ENCODE measurements around the gene TOR3A.

Gene TOR3A

GRCh38 chr1:179077396-179077795 lies 4.5 kb upstream of the TOR3A start:
- no peak for DNase-seq

GRCh38 chr1:179079113-179079761 lies 2.6 kb upstream of the TOR3A start:
- peak; percentile 67 for DNase-seq

- peak; percentile 54 for DNase-seq
Observed at GRCh38 chr1:179080866-179081686, 794 bp upstream of the TOR3A start.

GRCh38 chr1:179082333-179082998 lies 596 bp downstream of the TOR3A start:
- peak; percentile 51 for DNase-seq

- DNase-seq: peak; percentile 43
Observed at GRCh38 chr1:179082999-179083335, 1.1 kb downstream of the TOR3A start.

- DNase-seq: no peak
Observed at GRCh38 chr1:179083533-179083932, 1.7 kb downstream of the TOR3A start.

GRCh38 chr1:179087665-179088064 lies 5.8 kb downstream of the TOR3A start:
- DNase-seq: no peak

- DNase-seq: no peak
Observed at GRCh38 chr1:179089827-179090482, 8.1 kb downstream of the TOR3A start.

GRCh38 chr1:179090522-179090921 lies 8.7 kb downstream of the TOR3A start:
- DNase-seq: no peak

- DNase-seq: no peak
Observed at GRCh38 chr1:179090923-179091322, 9.1 kb downstream of the TOR3A start.

GRCh38 chr1:179091691-179092165 lies 9.9 kb downstream of the TOR3A start:
- no peak for DNase-seq

GRCh38 chr1:179092896-179093461 lies 11.1 kb downstream of the TOR3A start:
- DNase-seq: no peak

- no peak for DNase-seq
Observed at GRCh38 chr1:179094818-179095217, 12.9 kb downstream of the TOR3A start.

- DNase-seq: no peak
Observed at GRCh38 chr1:179095377-179095776, 13.5 kb downstream of the TOR3A start.

- DNase-seq: no peak
Observed at GRCh38 chr1:179095924-179096323, 14.1 kb downstream of the TOR3A start.

GRCh38 chr1:179099891-179100290 lies 18.0 kb downstream of the TOR3A start:
- DNase-seq: no peak

- no peak for DNase-seq
Observed at GRCh38 chr1:179101566-179101965, 19.7 kb downstream of the TOR3A start.

GRCh38 chr1:179103999-179104398 lies 22.1 kb downstream of the TOR3A start:
- no peak for DNase-seq

GRCh38 chr1:179104611-179105250 lies 22.9 kb downstream of the TOR3A start:
- no peak for DNase-seq

GRCh38 chr1:179105393-179105792 lies 23.5 kb downstream of the TOR3A start:
- DNase-seq: peak; percentile 15

GRCh38 chr1:179107706-179108629 lies 26.1 kb downstream of the TOR3A start:
- DNase-seq: no peak

All from CD4-positive, alpha-beta T cell treated with Interleukin-17A for 4 hours (primary cell).